ENCODE measurements around the gene C6orf163. TPM values are rescaled to one million over a fixed set of nuclear protein-coding genes. Genes with fewer than 3 reads are reported as not detected.

The C6orf163 gene
- total and polyA plus RNA-seq, 2 donors (not counting 1 experiment from before 2014, with no cell fraction given): 0.57 to 10.0 TPM

GRCh38 chr6:87330961-87331360, 13.7 kb upstream of the C6orf163 start:
- Histone ChIP-seq H3K4me2 (replicated peaks; ENCODE audit: low read depth, low read length, poor library complexity, severe bottlenecking) (no peak overlapping the region), H3K9ac (ENCODE audit: low read length) (no peak overlapping the region), H3K27me3 (replicated peaks in 1 of 4; ENCODE audit: control extremely low read depth in 1 of 4, control insufficient read depth in 3 of 4, insufficient read depth in 4 of 4, low read length in 3 of 4) (no peaks in the 10 kb centered on the region), H3K9me3 (ENCODE audit: control extremely low read depth in 1 of 3, control insufficient read depth in 2 of 3, insufficient read depth in 1 of 3, low read length in 2 of 3) (peaks cover 0 to 5% (median 0%) of the 10 kb centered on the region in 3 donors), H3K27ac (ENCODE audit: low read length in 2 of 2) (no peak overlapping the region), H3K4me3 (ENCODE audit: control extremely low read depth in 1 of 5, extremely low read depth in 1 of 5, insufficient read depth in 1 of 5, low read depth in 2 of 5, low read length in 4 of 5) (no peak overlapping the region), H4K20me1 (ENCODE audit: control insufficient read depth, insufficient read depth, low read length, poor library complexity, severe bottlenecking) (peaks cover 5% of the 10 kb centered on the region), H2AFZ (ENCODE audit: insufficient read depth, low read depth, low read length, poor library complexity, severe bottlenecking) (no peak overlapping the region), H3K36me3 (replicated peaks in 1 of 2; ENCODE audit: control extremely low read depth in 1 of 2, control insufficient read depth in 1 of 2, extremely low read depth in 1 of 2, insufficient read depth in 2 of 2, low read length in 1 of 2) (no peaks in the 10 kb centered on the region), H3K79me2 (ENCODE audit: control insufficient read depth, insufficient read depth, low read length) (peaks cover 20% of the 10 kb centered on the region), H3K4me1 (ENCODE audit: control insufficient read depth in 2 of 2, insufficient read depth in 2 of 2, low read length in 2 of 2) (peaks cover 7 to 15% of the 10 kb centered on the region in 2 donors)
- no peak for ATAC-seq (ENCODE audit: low read depth)
- H3K4me3 Mint-ChIP-seq: no peak overlapping the region
- POLR2A ChIA-PET: no interaction called here
- TF ChIP-seq, protein P1, sequence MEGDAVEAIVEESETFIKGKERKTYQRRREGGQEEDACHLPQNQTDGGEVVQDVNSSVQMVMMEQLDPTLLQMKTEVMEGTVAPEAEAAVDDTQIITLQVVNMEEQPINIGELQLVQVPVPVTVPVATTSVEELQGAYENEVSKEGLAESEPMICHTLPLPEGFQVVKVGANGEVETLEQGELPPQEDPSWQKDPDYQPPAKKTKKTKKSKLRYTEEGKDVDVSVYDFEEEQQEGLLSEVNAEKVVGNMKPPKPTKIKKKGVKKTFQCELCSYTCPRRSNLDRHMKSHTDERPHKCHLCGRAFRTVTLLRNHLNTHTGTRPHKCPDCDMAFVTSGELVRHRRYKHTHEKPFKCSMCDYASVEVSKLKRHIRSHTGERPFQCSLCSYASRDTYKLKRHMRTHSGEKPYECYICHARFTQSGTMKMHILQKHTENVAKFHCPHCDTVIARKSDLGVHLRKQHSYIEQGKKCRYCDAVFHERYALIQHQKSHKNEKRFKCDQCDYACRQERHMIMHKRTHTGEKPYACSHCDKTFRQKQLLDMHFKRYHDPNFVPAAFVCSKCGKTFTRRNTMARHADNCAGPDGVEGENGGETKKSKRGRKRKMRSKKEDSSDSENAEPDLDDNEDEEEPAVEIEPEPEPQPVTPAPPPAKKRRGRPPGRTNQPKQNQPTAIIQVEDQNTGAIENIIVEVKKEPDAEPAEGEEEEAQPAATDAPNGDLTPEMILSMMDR (IDR thresholded peaks at IDR 0.05): no peak
- no peak for TF ChIP-seq EZH2 (IDR thresholded peaks at IDR 0.05; ENCODE audit: borderline replicate concordance, insufficient read depth, low read depth, low read length, poor library complexity, severe bottlenecking)
- H3K4me1 Mint-ChIP-seq: peaks cover 25% of the 10 kb centered on the region
- DNase-seq: no peak
- H3K27me3 Mint-ChIP-seq: no peaks in the 10 kb centered on the region
- intact Hi-C loops (cut with micrococcal nuclease): no loop called here
- no peak overlapping the region for H3K27ac Mint-ChIP-seq
- H3K9me3 Mint-ChIP-seq (ENCODE audit: insufficient read depth): no peaks in the 10 kb centered on the region
- CTCF ChIA-PET: no interaction called here

DNA sequence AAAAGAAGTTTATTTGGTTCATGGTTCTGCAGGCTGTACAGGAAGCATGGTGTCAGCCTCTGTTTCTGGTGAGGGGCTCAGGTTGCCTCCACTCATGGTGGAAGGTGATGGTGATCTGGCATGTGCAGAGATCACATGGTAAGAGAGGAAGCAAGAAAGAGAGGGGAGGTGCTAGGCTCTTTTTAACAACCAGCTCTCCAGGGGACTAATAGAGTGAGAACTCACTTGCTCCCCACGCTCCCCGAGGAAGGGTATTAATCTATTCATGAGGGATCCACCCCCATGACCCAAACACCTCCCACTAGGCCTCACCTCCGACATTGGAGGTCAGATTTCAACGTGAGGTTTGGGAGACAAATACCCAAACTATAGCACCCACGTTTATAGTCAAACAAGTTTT, 11.6 kb upstream of the C6orf163 start:
- no peak for DNase-seq
- H3K9me3 Mint-ChIP-seq (ENCODE audit: insufficient read depth): no peaks in the 10 kb centered on the region
- Histone ChIP-seq H3K9ac (ENCODE audit: low read length) (no peak overlapping the region), H4K20me1 (ENCODE audit: control insufficient read depth, insufficient read depth, low read length, poor library complexity, severe bottlenecking) (peaks cover 5% of the 10 kb centered on the region), H3K4me2 (replicated peaks; ENCODE audit: low read depth, low read length, poor library complexity, severe bottlenecking) (no peak overlapping the region), H2AFZ (ENCODE audit: insufficient read depth, low read depth, low read length, poor library complexity, severe bottlenecking) (no peak overlapping the region), H3K4me3 (ENCODE audit: control extremely low read depth in 1 of 5, extremely low read depth in 1 of 5, insufficient read depth in 1 of 5, low read depth in 2 of 5, low read length in 4 of 5) (no peak overlapping the region), H3K27me3 (replicated peaks in 1 of 4; ENCODE audit: control extremely low read depth in 1 of 4, control insufficient read depth in 3 of 4, insufficient read depth in 4 of 4, low read length in 3 of 4) (no peaks in the 10 kb centered on the region), H3K36me3 (replicated peaks in 1 of 2; ENCODE audit: control extremely low read depth in 1 of 2, control insufficient read depth in 1 of 2, extremely low read depth in 1 of 2, insufficient read depth in 2 of 2, low read length in 1 of 2) (peaks cover 0 to 2% of the 10 kb centered on the region in 2 experiments), H3K9me3 (ENCODE audit: control extremely low read depth in 1 of 3, control insufficient read depth in 2 of 3, insufficient read depth in 1 of 3, low read length in 2 of 3) (peaks cover 0 to 5% (median 0%) of the 10 kb centered on the region in 3 donors), H3K4me1 (ENCODE audit: control insufficient read depth in 2 of 2, insufficient read depth in 2 of 2, low read length in 2 of 2) (peaks cover 7 to 15% of the 10 kb centered on the region in 2 donors), H3K27ac (ENCODE audit: low read length in 2 of 2) (no peak overlapping the region), H3K79me2 (ENCODE audit: control insufficient read depth, insufficient read depth, low read length) (peaks cover 24% of the 10 kb centered on the region)
- peaks cover 25% of the 10 kb centered on the region for H3K4me1 Mint-ChIP-seq
- no peak for ATAC-seq (ENCODE audit: low read depth)
- POLR2A ChIA-PET: no interaction called here
- no CpG with 5 or more reads among the region's 5 CpGs for WGBS (ENCODE audit: insufficient coverage)
- CTCF ChIA-PET: no interaction called here
- no peaks in the 10 kb centered on the region for H3K27me3 Mint-ChIP-seq
- intact Hi-C loops (cut with micrococcal nuclease): no loop called here
- no peak overlapping the region for H3K4me3 Mint-ChIP-seq
- TF ChIP-seq, protein P1 (IDR thresholded peaks at IDR 0.05): no peak
- no peak for TF ChIP-seq EZH2 (IDR thresholded peaks at IDR 0.05; ENCODE audit: borderline replicate concordance, insufficient read depth, low read depth, low read length, poor library complexity, severe bottlenecking)
- peak overlapping the region; percentile 22 for H3K27ac Mint-ChIP-seq

Measured in B cell (primary cell).